HG02938 (cell line): Measurements from ENCODE around the gene RUNX2.

Experiments
- ATAC-seq: cut with Tn5 transposase; IDR thresholded peaks from one replicate; pipeline ENCODE4 v1.9.1; 2021; ENCODE audit warnings: mild to moderate bottlenecking, moderate library complexity; ENCODE audit not compliant: unreplicated experiment

RUNX2 gene

GRCh38 chr6:45576648-45577624 lies 248.8 kb downstream of the RUNX2 start:
- ATAC-seq, result no peak

GRCh38 chr6:45577836-45578504 lies 249.8 kb downstream of the RUNX2 start:
- ATAC-seq, result no peak

- ATAC-seq, result no peak
These were observed 256.0 kb downstream of the RUNX2 start for GRCh38 chr6:45584127-45584526.

- no peak for ATAC-seq
These were observed 258.4 kb downstream of the RUNX2 start for GRCh38 chr6:45586216-45587171.

GRCh38 chr6:45587229-45588060 lies 259.3 kb downstream of the RUNX2 start:
- no peak for ATAC-seq

- ATAC-seq, result no peak
These were observed 261.2 kb downstream of the RUNX2 start for GRCh38 chr6:45589367-45589766.

- ATAC-seq, result no peak
These were observed 262.1 kb downstream of the RUNX2 start for GRCh38 chr6:45590226-45590625.

- ATAC-seq, result no peak
These were observed 262.6 kb downstream of the RUNX2 start for GRCh38 chr6:45590696-45591184.

GRCh38 chr6:45591306-45591705 lies 263.2 kb downstream of the RUNX2 start:
- no peak for ATAC-seq

- ATAC-seq, result no peak
These were observed 263.8 kb downstream of the RUNX2 start for GRCh38 chr6:45591890-45592289.

- no peak for ATAC-seq
These were observed 264.9 kb downstream of the RUNX2 start for GRCh38 chr6:45592991-45593390.

- ATAC-seq, result no peak
These were observed 267.1 kb downstream of the RUNX2 start for GRCh38 chr6:45595010-45595851.

- no peak for ATAC-seq
These were observed 269.3 kb downstream of the RUNX2 start for GRCh38 chr6:45597424-45597823.

- no peak for ATAC-seq
These were observed 270.9 kb downstream of the RUNX2 start for GRCh38 chr6:45599053-45599452.

GRCh38 chr6:45605971-45606370 lies 277.8 kb downstream of the RUNX2 start:
- ATAC-seq, result no peak

GRCh38 chr6:45606831-45607400 lies 278.8 kb downstream of the RUNX2 start:
- no peak for ATAC-seq

GRCh38 chr6:45607798-45608197 lies 279.7 kb downstream of the RUNX2 start:
- ATAC-seq, result no peak

GRCh38 chr6:45608252-45608913 lies 280.3 kb downstream of the RUNX2 start:
- no peak for ATAC-seq
